ENCODE measurements around the gene C15orf62. TPM values are rescaled to one million over a fixed set of nuclear protein-coding genes. Genes with fewer than 3 reads are reported as not detected.

Gene C15orf62
- total RNA-seq, 2 donors from 2014 or later: 0.51 to 1.3 TPM

DNA sequence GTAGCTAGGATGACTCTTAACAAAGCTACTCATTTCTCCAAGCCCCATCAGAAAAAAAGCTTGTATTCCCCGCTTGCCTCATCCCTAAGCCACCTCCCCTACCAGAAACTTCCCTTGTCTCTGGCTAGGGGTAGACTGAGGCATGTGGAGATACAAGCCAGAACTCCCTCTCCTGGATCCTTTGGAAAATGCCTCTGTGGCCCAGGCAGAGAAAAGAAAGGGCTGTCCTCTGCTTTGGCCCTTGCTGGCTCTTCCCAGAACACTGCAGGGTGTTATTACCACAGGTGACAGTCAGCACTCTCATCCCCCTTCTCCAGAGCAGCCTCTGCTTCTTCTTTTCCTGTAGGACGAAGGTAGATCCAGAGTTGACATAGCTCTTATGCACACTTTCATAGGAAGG lies 29.9 kb upstream of the C15orf62 start:
- no peaks in the 10 kb centered on the region for H3K9me3 ChIP-seq
- H3K27ac ChIP-seq: no peak overlapping the region
- no peak for DNase-seq (ENCODE audit: low spot score)
- no peaks in the 10 kb centered on the region for H3K27me3 ChIP-seq (replicated peaks; ENCODE audit: insufficient read depth)
- intact Hi-C loops (cut with DNase I): no loop called here
- WGBS: 89% methylated on average over 2 of the region's 2 CpGs
- TF ChIP-seq, protein P1, sequence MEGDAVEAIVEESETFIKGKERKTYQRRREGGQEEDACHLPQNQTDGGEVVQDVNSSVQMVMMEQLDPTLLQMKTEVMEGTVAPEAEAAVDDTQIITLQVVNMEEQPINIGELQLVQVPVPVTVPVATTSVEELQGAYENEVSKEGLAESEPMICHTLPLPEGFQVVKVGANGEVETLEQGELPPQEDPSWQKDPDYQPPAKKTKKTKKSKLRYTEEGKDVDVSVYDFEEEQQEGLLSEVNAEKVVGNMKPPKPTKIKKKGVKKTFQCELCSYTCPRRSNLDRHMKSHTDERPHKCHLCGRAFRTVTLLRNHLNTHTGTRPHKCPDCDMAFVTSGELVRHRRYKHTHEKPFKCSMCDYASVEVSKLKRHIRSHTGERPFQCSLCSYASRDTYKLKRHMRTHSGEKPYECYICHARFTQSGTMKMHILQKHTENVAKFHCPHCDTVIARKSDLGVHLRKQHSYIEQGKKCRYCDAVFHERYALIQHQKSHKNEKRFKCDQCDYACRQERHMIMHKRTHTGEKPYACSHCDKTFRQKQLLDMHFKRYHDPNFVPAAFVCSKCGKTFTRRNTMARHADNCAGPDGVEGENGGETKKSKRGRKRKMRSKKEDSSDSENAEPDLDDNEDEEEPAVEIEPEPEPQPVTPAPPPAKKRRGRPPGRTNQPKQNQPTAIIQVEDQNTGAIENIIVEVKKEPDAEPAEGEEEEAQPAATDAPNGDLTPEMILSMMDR (IDR thresholded peaks at IDR 0.05): no peak
- TF ChIP-seq POLR2A (IDR thresholded peaks at IDR 0.05) (no peak), POLR2AphosphoS5 (IDR thresholded peaks at IDR 0.05) (no peak)
- peaks cover 5% of the 10 kb centered on the region for H3K4me1 ChIP-seq (replicated peaks)
- H3K36me3 ChIP-seq: peaks cover 6 to 17% of the 10 kb centered on the region in 2 donors
- no peak overlapping the region for H3K4me3 ChIP-seq

DNA sequence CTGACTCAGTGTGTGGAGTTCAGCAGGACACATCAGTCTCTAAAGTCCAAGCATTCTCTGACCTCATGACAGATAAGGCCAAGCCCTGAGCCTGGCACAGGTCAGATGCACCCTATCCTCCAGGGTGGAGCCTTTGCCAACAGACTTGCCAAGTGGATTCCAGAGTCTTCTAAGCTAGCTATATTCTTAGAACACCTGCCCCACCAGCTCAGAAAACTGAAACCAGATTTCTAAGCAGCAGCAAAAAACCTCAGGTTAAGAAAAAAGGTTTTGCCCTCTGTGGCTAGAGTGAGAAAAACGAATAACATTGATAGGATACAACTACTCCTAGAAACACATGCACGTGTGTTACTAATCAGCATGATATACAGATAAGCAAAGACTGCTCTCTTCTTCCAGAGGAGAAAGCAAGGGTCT lies 26.3 kb upstream of the C15orf62 start:
- intact Hi-C loops (cut with DNase I): no loop called here
- peaks cover 6 to 21% of the 10 kb centered on the region in 2 donors for H3K36me3 ChIP-seq
- no peak overlapping the region for H3K27ac ChIP-seq
- no peaks in the 10 kb centered on the region for H3K9me3 ChIP-seq
- DNase-seq (ENCODE audit: low spot score): no peak
- no peaks in the 10 kb centered on the region for H3K4me1 ChIP-seq (replicated peaks)
- WGBS: 81% methylated on average over 2 of the region's 2 CpGs
- H3K27me3 ChIP-seq (replicated peaks; ENCODE audit: insufficient read depth): no peaks in the 10 kb centered on the region
- TF ChIP-seq POLR2AphosphoS5 (IDR thresholded peaks at IDR 0.05) (no peak), POLR2A (IDR thresholded peaks at IDR 0.05) (no peak)
- TF ChIP-seq, protein P1 (IDR thresholded peaks at IDR 0.05): no peak
- no peak overlapping the region for H3K4me3 ChIP-seq

DNA sequence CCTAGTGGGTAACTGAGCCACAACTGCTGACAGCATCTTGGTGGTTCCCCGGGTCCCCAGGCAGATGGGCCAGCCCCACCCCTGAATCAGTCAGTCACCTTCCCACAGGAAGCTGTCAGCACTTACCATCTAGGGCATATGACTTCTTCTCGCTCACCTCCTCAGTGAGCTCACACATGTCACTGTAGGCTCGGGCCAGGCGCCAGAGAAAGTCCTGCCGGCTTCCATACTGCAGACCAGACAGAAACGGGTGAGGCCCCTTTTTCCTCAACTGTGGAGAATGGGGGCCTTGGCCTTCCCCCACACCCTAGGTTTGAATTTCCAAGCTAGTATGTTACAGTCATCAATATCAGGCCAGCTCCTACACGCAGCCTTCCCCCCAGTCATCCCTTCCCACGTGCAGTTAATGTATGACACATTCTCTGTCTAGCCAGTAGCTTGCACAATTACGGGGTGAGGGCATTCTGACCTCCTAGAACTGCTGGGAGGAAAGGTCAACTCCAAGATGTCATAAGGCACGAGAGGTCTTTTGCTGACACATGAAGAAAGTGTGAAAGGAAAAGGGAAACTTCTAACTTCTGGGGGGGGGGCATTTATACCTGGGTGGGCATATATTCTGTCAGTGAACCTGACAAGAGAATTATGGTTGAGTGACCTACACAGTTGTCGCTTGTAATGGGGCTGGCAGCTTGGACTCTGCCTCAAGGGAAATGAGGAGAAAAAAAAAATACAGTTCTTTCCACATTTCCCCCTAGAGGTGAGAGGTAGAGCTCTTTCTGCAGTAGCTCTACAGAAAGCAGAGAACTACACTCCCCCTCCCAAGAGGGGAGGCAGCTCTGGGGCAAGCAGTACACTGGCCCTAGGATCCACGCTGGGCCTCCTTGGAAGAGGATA lies 25.6 kb upstream of the C15orf62 start:
- 80% methylated on average over 12 of the region's 12 CpGs for WGBS
- H3K36me3 ChIP-seq: peaks cover 6 to 21% of the 10 kb centered on the region in 2 donors
- H3K27me3 ChIP-seq (replicated peaks; ENCODE audit: insufficient read depth): no peaks in the 10 kb centered on the region
- DNase-seq (ENCODE audit: low spot score): no peak
- intact Hi-C loops (cut with DNase I): no loop called here
- TF ChIP-seq POLR2AphosphoS5 (IDR thresholded peaks at IDR 0.05): no peak
- TF ChIP-seq POLR2A (IDR thresholded peaks at IDR 0.05): no peak
- TF ChIP-seq, protein P1 (IDR thresholded peaks at IDR 0.05): no peak
- no peaks in the 10 kb centered on the region for H3K4me1 ChIP-seq (replicated peaks)
- no peak overlapping the region for H3K27ac ChIP-seq
- H3K9me3 ChIP-seq: no peaks in the 10 kb centered on the region
- H3K4me3 ChIP-seq: no peak overlapping the region

DNA sequence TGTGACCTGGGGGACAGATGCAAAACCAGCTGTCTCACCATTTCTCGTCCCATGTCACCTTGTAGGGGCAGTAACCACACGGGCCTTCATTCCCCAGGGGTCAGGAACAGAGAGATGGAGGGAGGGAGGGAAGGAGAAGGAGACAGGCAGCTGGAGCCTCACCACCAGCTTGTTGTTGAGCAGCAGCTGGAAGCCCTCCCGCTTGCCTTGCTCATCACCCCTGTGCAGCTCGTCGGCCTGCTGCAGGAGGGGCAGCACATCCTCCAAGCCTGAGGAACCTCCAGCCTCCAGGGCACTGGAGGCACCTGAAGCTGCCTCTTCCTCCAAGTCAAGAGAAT lies 25.0 kb upstream of the C15orf62 start:
- Histone ChIP-seq H3K27ac (no peak overlapping the region), H3K36me3 (peaks cover 6 to 21% of the 10 kb centered on the region in 2 donors), H3K4me3 (no peak overlapping the region), H3K9me3 (no peaks in the 10 kb centered on the region), H3K4me1 (replicated peaks) (no peaks in the 10 kb centered on the region), H3K27me3 (replicated peaks; ENCODE audit: insufficient read depth) (no peaks in the 10 kb centered on the region)
- TF ChIP-seq, protein P1 (IDR thresholded peaks at IDR 0.05): no peak
- TF ChIP-seq POLR2A (IDR thresholded peaks at IDR 0.05): no peak
- TF ChIP-seq POLR2AphosphoS5 (IDR thresholded peaks at IDR 0.05): no peak
- 76% methylated on average over 5 of the region's 5 CpGs for WGBS
- no peak for DNase-seq (ENCODE audit: low spot score)
- intact Hi-C loops (cut with DNase I): loop anchor here (5.0 kb wide), 1 partner anchor 148 kb away; the partner anchor contains the start of gene VPS18

Measured in prostate gland (tissue), 2 donors.